ENCODE data around the gene RHOV. TPM values are rescaled to one million over a fixed set of nuclear protein-coding genes. Genes with fewer than 3 reads are reported as not detected.

Gene RHOV
- total and polyA plus RNA-seq, 10 of the 15 experiments (the other 5 are each of a cell fraction or from before 2014, with no cell fraction given) = 0.24 to 39.3 (median 9.3) TPM

GRCh38 chr15:40854161-40854560 lies 19.9 kb downstream of the RHOV start:
- peaks cover under 1% of the 10 kb centered on the region for H3K4me1 ChIP-seq (ENCODE audit: control insufficient read depth, insufficient read depth, low read length)
- no peak overlapping the region for H3K4me2 ChIP-seq (ENCODE audit: control insufficient read depth, insufficient read depth)
- no peak overlapping the region for H2AFZ ChIP-seq (ENCODE audit: control insufficient read depth, low read depth, low read length)
- no peak for FAIRE-seq
- ChIA-PET POLR2A (no interaction called here), CTCF (no interaction called here), SMC1A (ENCODE audit: uncharacterized antibody, unreplicated experiment) (no interaction called here), RAD21 (ENCODE audit: unreplicated experiment) (interaction anchor here (1.5 kb wide), 1 partner anchor 40 kb away, joined by 7 read pairs; the partner anchor contains the start of gene VPS18)
- WGBS (ENCODE audit: insufficient coverage, insufficient replicate concordance, low lambda C conversion rate, missing lambda C conversion rate) = 70% methylated on average over 10 of the region's 10 CpGs
- H3K9me3 ChIP-seq (replicated peaks; ENCODE audit: control insufficient read depth, insufficient read depth, low read length) = no peaks in the 10 kb centered on the region
- H4K20me1 ChIP-seq (ENCODE audit: control insufficient read depth, insufficient read depth) = no peaks in the 10 kb centered on the region
- no peaks in the 10 kb centered on the region for H3K27me3 ChIP-seq (replicated peaks in 1 of 2; ENCODE audit: control insufficient read depth in 2 of 2, insufficient read depth in 2 of 2, low read length in 1 of 2)
- H3K36me3 ChIP-seq (ENCODE audit: control insufficient read depth in 2 of 2, insufficient read depth in 2 of 2, low read length in 1 of 2) = peaks cover 0 to 2% of the 10 kb centered on the region in 2 experiments; a peak in 2 of 4 replicates
- H3K79me2 ChIP-seq (ENCODE audit: control insufficient read depth, insufficient read depth, low read length) = no peaks in the 10 kb centered on the region
- no peak for DNase-seq (ENCODE audit: low read depth, low spot score)
- no TSS peak for BruUV-seq (replicated peaks)
- H3K9ac ChIP-seq (ENCODE audit: control insufficient read depth, insufficient read depth, low read length) = no peak overlapping the region
- in situ Hi-C loops (cut with MboI) (no loop called here), intact Hi-C loops (cut with micrococcal nuclease; ENCODE audit: unreplicated experiment) (no loop called here)
- no peak for TF ChIP-seq SIN3A (IDR thresholded peaks at IDR 0.05; ENCODE audit: low read depth, low read length)
- no peak for TF ChIP-seq MLLT1 (IDR thresholded peaks at IDR 0.05)
- TF ChIP-seq ZNF217 (IDR thresholded peaks at IDR 0.05) = no peak
- TF ChIP-seq YY1 (IDR thresholded peaks at IDR 0.05; ENCODE audit: low read depth, low read length) = no peak
- no peak for TF ChIP-seq EED (IDR thresholded peaks at IDR 0.05; ENCODE audit: low read depth)
- TF ChIP-seq BHLHE40 (IDR thresholded peaks at IDR 0.05; ENCODE audit: borderline replicate concordance in 1 of 2, low read depth in 2 of 2, low read length in 1 of 2) = no peak
- no peak for TF ChIP-seq SREBF2 (IDR thresholded peaks at IDR 0.05; ENCODE audit: low read length)
- no peak for TF ChIP-seq ZNF592 (IDR thresholded peaks at IDR 0.05)
- no peak for TF ChIP-seq NR2C2 (IDR thresholded peaks at IDR 0.05; ENCODE audit: borderline replicate concordance, control insufficient read depth, insufficient read length, low read depth)
- no peak for TF ChIP-seq SIX5 (IDR thresholded peaks at IDR 0.05; ENCODE audit: low read depth, low read length, severe bottlenecking)
- no peak for TF ChIP-seq IRF5 (IDR thresholded peaks at IDR 0.05; ENCODE audit: borderline replicate concordance)
- TF ChIP-seq PAX8 (IDR thresholded peaks at IDR 0.05) = no peak
- no peak for ATAC-seq
- H3K4me3 ChIP-seq = no peak overlapping the region
- no peak overlapping the region for H3K27ac ChIP-seq (ENCODE audit: control insufficient read depth, insufficient read depth)
